ENCODE data around the gene KCNK16.

The KCNK16 gene

DNA sequence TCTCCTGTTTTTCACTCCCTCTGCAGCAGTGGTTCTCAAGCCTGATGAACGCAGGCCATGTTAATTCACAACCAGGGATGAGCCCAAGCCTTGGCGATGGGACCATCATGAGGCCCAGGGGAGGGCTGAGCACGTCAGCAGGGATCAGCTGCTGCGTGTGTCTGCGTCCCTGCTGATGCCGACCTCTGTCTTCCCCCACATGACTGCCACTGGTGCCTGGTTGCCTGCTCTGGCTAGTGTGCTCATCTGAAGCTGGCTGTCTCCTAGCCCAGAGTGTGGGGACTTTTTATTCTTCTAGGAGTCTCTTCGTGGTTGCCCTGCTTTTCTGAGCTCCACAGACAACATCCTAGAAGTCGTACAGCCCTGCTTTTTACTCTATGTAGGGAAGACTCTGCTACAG, 40.8 kb upstream of the KCNK16 start:
- H3K4me3 ChIP-seq (ENCODE audit: low read depth, low read length): no peak overlapping the region
- DNase-seq (ENCODE audit: low read depth): no peak
- TF ChIP-seq, protein P1, sequence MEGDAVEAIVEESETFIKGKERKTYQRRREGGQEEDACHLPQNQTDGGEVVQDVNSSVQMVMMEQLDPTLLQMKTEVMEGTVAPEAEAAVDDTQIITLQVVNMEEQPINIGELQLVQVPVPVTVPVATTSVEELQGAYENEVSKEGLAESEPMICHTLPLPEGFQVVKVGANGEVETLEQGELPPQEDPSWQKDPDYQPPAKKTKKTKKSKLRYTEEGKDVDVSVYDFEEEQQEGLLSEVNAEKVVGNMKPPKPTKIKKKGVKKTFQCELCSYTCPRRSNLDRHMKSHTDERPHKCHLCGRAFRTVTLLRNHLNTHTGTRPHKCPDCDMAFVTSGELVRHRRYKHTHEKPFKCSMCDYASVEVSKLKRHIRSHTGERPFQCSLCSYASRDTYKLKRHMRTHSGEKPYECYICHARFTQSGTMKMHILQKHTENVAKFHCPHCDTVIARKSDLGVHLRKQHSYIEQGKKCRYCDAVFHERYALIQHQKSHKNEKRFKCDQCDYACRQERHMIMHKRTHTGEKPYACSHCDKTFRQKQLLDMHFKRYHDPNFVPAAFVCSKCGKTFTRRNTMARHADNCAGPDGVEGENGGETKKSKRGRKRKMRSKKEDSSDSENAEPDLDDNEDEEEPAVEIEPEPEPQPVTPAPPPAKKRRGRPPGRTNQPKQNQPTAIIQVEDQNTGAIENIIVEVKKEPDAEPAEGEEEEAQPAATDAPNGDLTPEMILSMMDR (IDR thresholded peaks at IDR 0.05; ENCODE audit: insufficient read depth, low read depth, low read length, missing control alignments): no peak

DNA sequence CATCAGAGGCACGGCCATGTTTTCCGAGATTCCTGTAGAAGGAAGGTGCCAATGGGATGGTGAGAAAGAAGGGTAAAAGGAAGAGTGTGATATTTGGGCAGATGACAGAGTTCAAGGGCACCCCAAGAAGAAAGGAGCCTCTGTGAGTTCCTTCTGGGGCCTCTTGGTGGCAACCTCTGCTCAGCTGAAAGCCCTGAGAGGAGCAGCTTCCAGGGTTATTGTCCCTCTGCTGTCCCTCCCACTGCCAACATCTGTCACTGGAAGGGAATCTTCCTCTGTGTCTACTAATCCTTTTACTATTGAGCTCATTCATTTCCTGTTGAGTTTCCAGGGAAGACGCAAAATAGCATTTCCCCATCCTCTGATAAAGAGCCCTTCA, 40.0 kb upstream of the KCNK16 start:
- H3K4me3 ChIP-seq (ENCODE audit: low read depth, low read length): no peak overlapping the region
- TF ChIP-seq, protein P1 (IDR thresholded peaks at IDR 0.05; ENCODE audit: insufficient read depth, low read depth, low read length, missing control alignments): peak; percentile 13
- DNase-seq (ENCODE audit: low read depth): no peak

- H3K4me3 ChIP-seq (ENCODE audit: low read depth, low read length): no peak overlapping the region
- TF ChIP-seq, protein P1 (IDR thresholded peaks at IDR 0.05; ENCODE audit: insufficient read depth, low read depth, low read length, missing control alignments): peak; percentile 86
- peak; percentile 68 for DNase-seq (ENCODE audit: low read depth)
Measured at GRCh38 chr6:39361657-39362486, 39.4 kb upstream of the KCNK16 start.

GRCh38 chr6:39360378-39360777, 37.9 kb upstream of the KCNK16 start:
- TF ChIP-seq, protein P1 (IDR thresholded peaks at IDR 0.05; ENCODE audit: insufficient read depth, low read depth, low read length, missing control alignments): no peak
- DNase-seq (ENCODE audit: low read depth): no peak
- H3K4me3 ChIP-seq (ENCODE audit: low read depth, low read length): no peak overlapping the region

DNA sequence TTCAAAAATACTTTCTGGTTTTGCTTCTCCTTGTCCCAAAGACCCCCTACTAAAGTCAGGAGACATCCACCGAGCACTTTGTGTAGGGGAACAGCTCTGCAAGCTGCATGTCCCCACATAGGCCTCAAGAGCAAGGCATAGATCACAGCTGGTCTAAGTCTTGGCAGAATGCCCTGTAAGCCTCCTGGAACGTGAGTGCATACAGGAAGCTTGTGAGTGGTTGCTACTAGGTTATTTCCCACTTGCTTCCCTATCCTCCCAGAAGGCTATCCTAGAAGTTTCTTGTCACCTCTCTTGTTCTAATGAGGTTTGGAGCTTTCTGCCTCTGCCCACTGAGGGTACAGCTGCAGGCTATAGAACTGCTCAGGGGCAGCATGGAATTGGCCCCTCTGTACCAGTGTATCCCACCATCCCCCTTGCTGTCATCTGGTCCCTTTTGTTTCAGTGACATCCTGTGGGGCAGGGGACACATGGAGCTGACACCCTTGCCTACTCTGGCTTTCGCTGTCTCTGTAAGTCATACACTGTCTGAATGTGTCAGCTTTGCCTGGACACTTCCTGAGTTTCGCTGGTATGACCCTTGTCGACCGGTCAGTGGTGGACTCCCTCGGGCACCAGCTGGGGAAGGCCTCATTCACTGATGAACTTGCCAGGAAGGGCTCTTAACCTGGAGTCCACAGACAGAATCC, 35.6 kb upstream of the KCNK16 start:
- peak; percentile 23 for DNase-seq (ENCODE audit: low read depth)
- H3K4me3 ChIP-seq (ENCODE audit: low read depth, low read length): no peak overlapping the region
- TF ChIP-seq, protein P1 (IDR thresholded peaks at IDR 0.05; ENCODE audit: insufficient read depth, low read depth, low read length, missing control alignments): no peak

DNA sequence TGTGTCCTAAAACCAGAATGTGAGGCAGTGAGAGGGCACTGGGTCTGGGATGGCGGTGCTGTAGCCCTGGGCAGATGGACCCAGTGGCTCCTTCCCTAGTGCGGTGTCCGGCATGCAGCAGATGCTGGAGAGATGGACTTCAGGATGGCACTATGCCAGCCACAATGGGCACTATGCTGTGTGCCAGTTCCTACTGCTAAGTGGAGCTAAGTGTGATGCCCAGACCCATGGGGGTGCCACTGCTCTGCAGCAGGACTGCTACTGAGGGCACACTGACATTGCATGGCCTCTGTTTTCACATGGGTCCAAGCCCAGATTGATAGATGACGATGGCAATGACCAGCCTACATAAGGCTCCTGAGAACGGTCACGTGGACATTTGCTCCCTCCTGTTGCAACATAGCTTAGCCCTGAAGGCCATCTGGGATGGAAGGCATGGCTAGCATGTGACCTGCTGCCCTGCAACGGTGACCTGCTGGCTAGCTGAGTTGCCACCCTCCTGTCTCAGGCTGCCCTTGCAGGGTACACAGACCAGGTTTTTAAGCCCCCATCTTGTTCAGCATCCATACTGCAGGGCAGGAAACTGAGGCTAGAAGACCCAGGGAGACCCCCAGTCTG, 31.3 kb upstream of the KCNK16 start:
- DNase-seq (ENCODE audit: low read depth): no peak
- no peak overlapping the region for H3K4me3 ChIP-seq (ENCODE audit: low read depth, low read length)
- TF ChIP-seq, protein P1 (IDR thresholded peaks at IDR 0.05; ENCODE audit: insufficient read depth, low read depth, low read length, missing control alignments): no peak
